Psoas muscle (tissue), 8 donors: Measurements from ENCODE around the gene ZNF414. TPM values are rescaled to one million over a fixed set of nuclear protein-coding genes. Genes with fewer than 3 reads are reported as not detected.
"Not testable (repeated sequence)": the region's sequence is repeated elsewhere in the genome, so short reads cannot be mapped to it uniquely, and the experiment has no call there.

Experiments used
- ATAC-seq, 4 donors: fragments of 200-7000 bp; cut with Tn5 transposase; one replicate each; pipeline ENCODE4 v1.9.1; 2020; ENCODE audit warnings: moderate library complexity in 3 of 4, mild to moderate bottlenecking in 2 of 4
- DNase-seq, 2 donors: peaks; one replicate each; pipeline ENCODE4 v3.0.0-alpha.2; 2020
- H3K27ac ChIP-seq: fragments of 200-600 bp; one replicate; pipeline ENCODE4 v1.8.0; 2022
- H3K27me3 ChIP-seq, 3 donors: fragments of 200-600 bp in 1 of 3; one replicate each; pipeline versions ENCODE4 v1.6.1 to v1.8.0; 2013 to 2022; ENCODE audit warnings: low read length in 2 of 3, mild to moderate bottlenecking in 2 of 3, moderate library complexity in 1 of 3; ENCODE audit not compliant: insufficient read depth in 3 of 3
- H3K36me3 ChIP-seq, 2 donors: fragments of 200-600 bp in 1 of 2; one replicate each; pipeline versions ENCODE4 v1.6.1 to v1.8.0; 2013 to 2022; ENCODE audit warnings: low read depth in 1 of 2, mild to moderate bottlenecking in 1 of 2, moderate library complexity in 1 of 2; ENCODE audit not compliant: insufficient read depth in 1 of 2
- H3K4me1 ChIP-seq: fragments of 200-600 bp; one replicate; pipeline ENCODE4 v1.8.0; 2022
- H3K4me3 ChIP-seq: fragments of 200-600 bp; one replicate; pipeline ENCODE4 v1.8.0; 2022; ENCODE audit warnings: mild to moderate bottlenecking
- H3K9me3 ChIP-seq: fragments of 200-600 bp; one replicate; pipeline ENCODE4 v1.8.0; 2022
- WGBS, 3 donors: extraction: QIAGEN DNeasy Blood & Tissue Kit; methylation state at CpG; one replicate each; pipeline versions ENCODE4 v1.1.6 to v1.1.7; 2013; 5-methylcytosine and 5-hydroxymethylcytosine counted together
- intact Hi-C, 2 donors: fragments of 100-400 bp; cut with DNase I; formaldehyde crosslinking; loops; one replicate each; pipeline versions ENCODE4 v1.11.0 to v1.14.2; 2022
- polyA plus RNA-seq, 3 donors: library from polyadenylated mRNA; stranded (reverse); fragments of 200-250 nt; gene quantifications; one replicate each; pipeline ENCODE4 v1.2.3, GENCODE V29; 2013
- total RNA-seq, 4 donors: library from RNA; stranded (reverse); fragmentation: NEBNext Ultra II Directional in 2 of 4; extraction: Animal tissue kit (Norgen Biotek cat#: 25700) in 2 of 4; gene quantifications; one replicate each; pipeline versions ENCODE4 v1.2.1 to v1.2.4, GENCODE V29; 2021 to 2023
- TF ChIP-seq, protein P1 (sequence below): fragments of 200-600 bp; IDR thresholded peaks from one replicate; pipeline ENCODE4 v1.8.0; 2022; ENCODE audit warnings: antibody characterized with exemption
- donor health status: healthy with polysubstance abuse.
- donor health status: DM: no; HTN: no; CAD: no; lungs with moderate emphysema.
- donor health status: Bipolar disorder and iron deficiency.
- donor health status: healthy.
- donor health status: DM: yes; HTN: yes; CAD: no.
- donor health status: DM: no; HTN: no; CAD: no.
- donor health status: DM: no; HTN: no; CAD: no.
- donor health status: DM: yes; HTN: yes; CAD: no.

Gene ZNF414
- total and polyA plus RNA-seq, 7 donors: 10.4 to 21.6 (median 17.8) TPM

- Histone ChIP-seq H3K27ac (no peak overlapping the region), H3K36me3 (no peaks in the 10 kb centered on the region), H3K27me3 (no peaks in the 10 kb centered on the region), H3K9me3 (no peaks in the 10 kb centered on the region), H3K4me3 (no peak overlapping the region), H3K4me1 (no peaks in the 10 kb centered on the region)
- WGBS, 3 donors: 93 to 98% (median 94%) methylated on average over 6 of the region's 6 CpGs
- intact Hi-C loops: no loop called here
- no peak for ATAC-seq
- no peak for DNase-seq
- TF ChIP-seq, protein P1, sequence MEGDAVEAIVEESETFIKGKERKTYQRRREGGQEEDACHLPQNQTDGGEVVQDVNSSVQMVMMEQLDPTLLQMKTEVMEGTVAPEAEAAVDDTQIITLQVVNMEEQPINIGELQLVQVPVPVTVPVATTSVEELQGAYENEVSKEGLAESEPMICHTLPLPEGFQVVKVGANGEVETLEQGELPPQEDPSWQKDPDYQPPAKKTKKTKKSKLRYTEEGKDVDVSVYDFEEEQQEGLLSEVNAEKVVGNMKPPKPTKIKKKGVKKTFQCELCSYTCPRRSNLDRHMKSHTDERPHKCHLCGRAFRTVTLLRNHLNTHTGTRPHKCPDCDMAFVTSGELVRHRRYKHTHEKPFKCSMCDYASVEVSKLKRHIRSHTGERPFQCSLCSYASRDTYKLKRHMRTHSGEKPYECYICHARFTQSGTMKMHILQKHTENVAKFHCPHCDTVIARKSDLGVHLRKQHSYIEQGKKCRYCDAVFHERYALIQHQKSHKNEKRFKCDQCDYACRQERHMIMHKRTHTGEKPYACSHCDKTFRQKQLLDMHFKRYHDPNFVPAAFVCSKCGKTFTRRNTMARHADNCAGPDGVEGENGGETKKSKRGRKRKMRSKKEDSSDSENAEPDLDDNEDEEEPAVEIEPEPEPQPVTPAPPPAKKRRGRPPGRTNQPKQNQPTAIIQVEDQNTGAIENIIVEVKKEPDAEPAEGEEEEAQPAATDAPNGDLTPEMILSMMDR: no peak
Observed at GRCh38 chr19:8519388-8519787, 5.4 kb upstream of the ZNF414 start.

GRCh38 chr19:8518536-8518935, 4.6 kb upstream of the ZNF414 start:
- Histone ChIP-seq H3K27ac (no peak overlapping the region), H3K4me3 (no peak overlapping the region), H3K27me3 (no peaks in the 10 kb centered on the region), H3K4me1 (no peaks in the 10 kb centered on the region), H3K36me3 (no peaks in the 10 kb centered on the region), H3K9me3 (no peaks in the 10 kb centered on the region)
- intact Hi-C loops: no loop called here
- TF ChIP-seq, protein P1: no peak
- no peak for DNase-seq
- ATAC-seq: no peak
- WGBS, 3 donors: 76 to 82% (median 76%) methylated on average over 11 of the region's 11 CpGs

DNA sequence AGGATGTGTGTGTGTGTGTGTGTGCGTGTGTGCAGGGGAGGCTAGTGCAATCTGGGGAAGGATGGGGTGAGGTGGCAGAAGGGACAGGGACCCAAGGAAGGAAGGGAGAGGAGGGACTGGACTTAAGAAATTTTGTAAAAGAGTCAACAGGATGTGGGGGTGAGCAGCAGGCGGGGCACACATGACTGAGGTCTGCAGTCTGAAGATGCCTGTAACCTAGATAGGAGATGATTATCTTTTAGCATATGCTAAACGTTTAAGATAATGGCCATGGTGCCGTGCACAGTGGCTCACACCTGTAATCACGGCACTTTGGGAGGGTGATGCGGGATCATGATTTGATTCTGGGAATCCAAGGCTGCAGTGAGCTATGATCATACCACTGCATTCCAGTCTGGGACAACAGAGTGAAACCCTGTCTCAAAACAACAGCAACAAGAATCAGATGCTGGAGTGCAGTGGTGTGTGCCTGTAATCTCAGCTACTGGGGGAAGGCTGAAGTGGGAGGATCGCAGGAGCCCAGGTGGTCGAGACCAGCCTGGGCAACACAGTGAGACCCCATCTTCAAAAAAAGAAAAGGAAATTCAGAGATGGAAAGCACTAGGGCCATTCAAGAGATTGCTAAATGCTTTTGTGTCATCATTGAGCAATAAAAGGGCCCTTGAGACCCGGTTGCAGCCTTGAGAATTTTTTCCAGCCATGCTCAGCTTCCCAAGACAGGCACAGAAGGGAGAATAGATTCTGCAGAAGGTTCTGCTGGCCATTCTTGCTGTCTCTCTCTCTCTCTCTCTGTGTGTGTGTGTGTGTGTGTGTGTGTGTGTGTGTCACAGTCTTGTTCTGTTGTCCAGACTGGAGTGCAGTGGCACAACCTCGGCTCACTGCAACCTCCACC, 3.8 kb upstream of the ZNF414 start:
- TF ChIP-seq, protein P1: no peak
- Histone ChIP-seq H3K27ac (peak overlapping the region; percentile 46), H3K9me3 (no peaks in the 10 kb centered on the region), H3K4me3 (no peak overlapping the region), H3K36me3 (no peaks in the 10 kb centered on the region), H3K27me3 (no peaks in the 10 kb centered on the region), H3K4me1 (peaks cover 6% of the 10 kb centered on the region)
- ATAC-seq: no peak
- intact Hi-C loops: no loop called here
- no peak for DNase-seq
- WGBS, 3 donors: 47 to 57% (median 56%) methylated on average over 10 of the region's 10 CpGs

GRCh38 chr19:8515317-8515716, 1.4 kb upstream of the ZNF414 start:
- Histone ChIP-seq H3K27me3 (no peaks in the 10 kb centered on the region), H3K27ac (no peak overlapping the region), H3K4me3 (no peak overlapping the region), H3K36me3 (peaks cover 0 to 8% of the 10 kb centered on the region in 2 donors), H3K9me3 (no peaks in the 10 kb centered on the region), H3K4me1 (peaks cover 15% of the 10 kb centered on the region)
- 82 to 88% (median 83%) methylated on average over 11 of the region's 11 CpGs for WGBS, 3 donors
- intact Hi-C loops: no loop called here
- ATAC-seq (no peak), DNase-seq (no peak)
- TF ChIP-seq, protein P1: no peak

DNA sequence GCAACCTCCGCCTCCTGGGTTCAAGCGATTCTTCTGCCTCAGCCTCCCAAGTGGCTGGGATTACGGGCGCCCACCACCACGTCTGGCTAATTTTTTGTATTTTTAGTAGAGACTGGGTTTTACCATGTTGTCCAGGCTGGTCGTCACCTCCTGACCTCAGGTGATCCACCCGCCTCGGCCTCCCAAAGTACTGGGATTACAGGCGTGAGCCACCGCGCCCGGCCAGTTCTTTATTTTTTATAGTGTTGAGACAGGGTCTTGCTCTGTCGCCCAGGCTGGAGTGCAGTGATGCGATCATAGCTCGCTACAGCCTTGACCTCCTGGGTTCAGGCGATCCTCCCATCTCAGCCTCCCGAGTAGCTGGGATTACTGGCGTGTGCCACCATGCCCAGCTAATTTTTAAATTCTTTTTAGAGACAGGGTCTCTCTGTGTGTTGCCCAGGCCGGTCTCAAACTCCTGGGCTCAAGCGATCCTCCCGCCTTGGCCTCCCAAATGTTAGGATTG, 590 bp upstream of the ZNF414 start:
- DNase-seq, ATAC-seq, H3K27me3 ChIP-seq, intact Hi-C loops, H3K9me3 ChIP-seq: not testable (repeated sequence)
- H3K27ac ChIP-seq: peak overlapping the region; percentile 99
- WGBS, 3 donors: 71 to 75% (median 73%) methylated on average over 21 of the region's 21 CpGs
- peak overlapping the region; percentile 86 for H3K4me3 ChIP-seq
- H3K36me3 ChIP-seq: peaks cover 0 to 12% of the 10 kb centered on the region in 2 donors
- H3K4me1 ChIP-seq: peaks cover 15% of the 10 kb centered on the region
